Brain microvascular endothelial cell (primary cell): ENCODE data around the gene POLR2F.
"Not testable (repeated sequence)": the region's sequence is repeated elsewhere in the genome, so short reads cannot be mapped to it uniquely, and the experiment has no call there.

Source experiments
- DNase-seq: peaks from one replicate; pipeline ENCODE4 v3.0.0-alpha.2; 2020
- H3K27ac ChIP-seq: fragments of 250-450 bp; sonication (Bioruptor Pico); 2 replicates; pipeline ENCODE4 v1.5.1; 2020; ENCODE audit warnings: mild to moderate bottlenecking, moderate library complexity
- H3K27me3 ChIP-seq: fragments of 250-450 bp; sonication (Bioruptor Pico); replicated peaks from 2 replicates; pipeline ENCODE4 v1.5.1; 2020; ENCODE audit warnings: mild to moderate bottlenecking
- H3K36me3 ChIP-seq: fragments of 250-450 bp; sonication (Bioruptor Pico); replicated peaks from 2 replicates; pipeline ENCODE4 v1.5.1; 2020; ENCODE audit warnings: mild to moderate bottlenecking
- H3K4me3 ChIP-seq: 2 replicates; pipeline ENCODE4 v1.5.1; 2011; ENCODE audit warnings: low read depth, mild to moderate bottlenecking, control low read depth, low read length, moderate library complexity
- CTCF ChIP-seq: IDR thresholded peaks from 2 replicates; pipeline ENCODE4 v1.5.1; 2011; ENCODE audit warnings: low read depth, mild to moderate bottlenecking, moderate library complexity, low read length, control low read depth, inconsistent platforms; ENCODE audit errors: missing control alignments
- in situ Hi-C: cut with HindIII; loops from 2 replicates; pipeline ENCODE4 v1.10.0; 2017; ENCODE audit warnings: low sequenced_read_pairs, low pct_ligation_motif_present

The POLR2F gene

GRCh38 chr22:37953062-37953436, 450 bp upstream of the POLR2F start:
- no peak for DNase-seq
- Histone ChIP-seq H3K27me3 (no peaks in the 10 kb centered on the region), H3K27ac (peak overlapping the region; percentile 32), H3K36me3 (peaks cover 15% of the 10 kb centered on the region), H3K4me3 (peak overlapping the region; percentile 100)
- TF ChIP-seq CTCF = no peak
- in situ Hi-C loops = no loop called here

DNA sequence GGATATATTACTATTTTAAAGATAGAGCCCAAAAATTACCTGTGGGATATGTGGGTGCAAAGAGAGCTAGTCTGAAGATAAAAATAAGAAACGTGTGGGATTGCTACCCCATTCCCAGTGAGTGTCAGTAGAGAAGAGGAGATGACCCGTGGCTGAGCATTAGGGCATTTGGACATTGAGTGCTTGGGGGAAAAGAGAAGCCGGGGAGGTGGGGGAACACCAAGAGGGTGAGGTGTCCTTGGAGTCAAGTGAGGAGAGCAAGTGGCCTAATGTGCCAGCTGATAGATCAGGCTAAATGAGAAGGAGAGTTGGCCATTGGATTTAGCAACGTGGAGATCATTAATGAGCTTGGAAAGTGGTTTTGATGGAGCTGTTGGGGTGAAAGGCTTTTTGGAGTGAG, 1.2 kb downstream of the POLR2F start:
- Histone ChIP-seq H3K27ac (no peak overlapping the region), H3K4me3 (peak overlapping the region; percentile 100), H3K27me3 (no peaks in the 10 kb centered on the region), H3K36me3 (peaks cover 26% of the 10 kb centered on the region)
- in situ Hi-C loops = no loop called here
- no peak for TF ChIP-seq CTCF
- no peak for DNase-seq

DNA sequence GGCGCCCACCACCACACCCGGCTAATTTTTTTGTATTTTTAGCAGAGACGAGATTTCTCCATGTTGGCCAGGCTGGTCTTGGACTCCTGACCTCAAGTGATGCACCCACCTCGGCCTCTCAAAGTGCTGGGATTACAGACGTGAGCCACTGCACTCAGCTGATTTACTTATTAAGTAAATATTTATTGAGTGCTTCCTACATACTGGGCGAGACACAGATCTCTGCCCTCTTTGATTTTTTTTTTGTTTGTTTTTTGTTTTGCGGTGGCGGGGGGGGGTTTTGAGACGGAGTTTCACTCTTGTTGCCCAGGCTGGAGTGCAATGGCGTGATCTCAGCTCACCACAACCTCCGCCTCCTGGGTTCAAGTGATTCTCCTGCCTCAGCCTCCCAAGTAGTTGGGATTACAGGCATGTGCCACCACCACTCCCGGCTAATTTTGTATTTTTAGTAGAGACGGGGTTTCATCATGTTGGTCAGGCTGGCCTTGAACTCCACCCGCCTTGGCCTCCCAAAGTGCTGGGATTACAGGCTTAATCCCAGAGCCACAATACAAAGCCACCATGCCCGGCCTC, 2.4 kb downstream of the POLR2F start:
- H3K4me3 ChIP-seq, H3K27ac ChIP-seq, in situ Hi-C loops, DNase-seq, H3K27me3 ChIP-seq: not testable (repeated sequence)
- H3K36me3 ChIP-seq = peaks cover 29% of the 10 kb centered on the region

- Histone ChIP-seq H3K4me3 (no peak overlapping the region), H3K36me3 (peaks cover 40% of the 10 kb centered on the region), H3K27ac (no peak overlapping the region), H3K27me3 (no peaks in the 10 kb centered on the region)
- in situ Hi-C loops = no loop called here
- DNase-seq = no peak
- TF ChIP-seq CTCF = no peak
These were observed 3.7 kb downstream of the POLR2F start for GRCh38 chr22:37957232-37957631.

GRCh38 chr22:37959231-37959825, 5.8 kb downstream of the POLR2F start:
- H3K27ac ChIP-seq = no peak overlapping the region
- TF ChIP-seq CTCF = no peak
- DNase-seq = no peak
- H3K27me3 ChIP-seq = no peaks in the 10 kb centered on the region
- peaks cover 47% of the 10 kb centered on the region for H3K36me3 ChIP-seq
- in situ Hi-C loops = no loop called here
- H3K4me3 ChIP-seq = no peak overlapping the region

DNA sequence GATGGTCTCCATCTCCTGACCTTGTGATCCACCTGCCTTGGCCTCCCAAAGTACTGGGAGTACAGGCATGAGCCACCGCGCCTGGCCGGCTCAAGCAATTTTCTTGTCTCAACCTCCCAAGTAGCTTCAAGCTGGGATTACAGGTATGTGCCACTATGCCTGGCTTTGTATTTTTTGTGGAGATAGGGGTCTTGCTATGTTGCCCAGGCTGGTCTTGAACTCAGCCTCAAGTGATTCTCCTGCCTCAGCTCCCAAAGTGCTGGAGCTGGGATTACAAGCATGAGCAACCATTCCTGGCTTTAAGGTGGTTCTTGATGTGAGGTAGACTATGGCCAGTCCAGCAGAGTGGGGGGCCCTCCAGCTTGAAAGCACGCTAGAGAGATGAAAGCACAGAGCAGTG, 7.6 kb downstream of the POLR2F start:
- H3K27ac ChIP-seq = no peak overlapping the region

More for the DNA sequence above, 7.6 kb downstream of the POLR2F start:
- no peak for TF ChIP-seq CTCF
- no peak for DNase-seq
- H3K36me3 ChIP-seq = peaks cover 54% of the 10 kb centered on the region
- no peaks in the 10 kb centered on the region for H3K27me3 ChIP-seq
- in situ Hi-C loops = no loop called here
- no peak overlapping the region for H3K4me3 ChIP-seq
